H9 (cell line): ENCODE data around the gene PLXNA2. TPM values are rescaled to one million over a fixed set of nuclear protein-coding genes. Genes with fewer than 3 reads are reported as not detected.

ENCODE experiments used
- DNase-seq: peaks from one replicate; pipeline ENCODE4 v3.0.0-alpha.2; 2017
- H2AFZ ChIP-seq: one replicate; pipeline ENCODE4 v1.6.1; 2013; ENCODE audit warnings: mild to moderate bottlenecking, low read length, control low read depth, moderate library complexity
- H2AK5ac ChIP-seq: 2 replicates; pipeline ENCODE4 v1.6.1; 2013; ENCODE audit warnings: low read length, control low read depth, mixed read lengths; ENCODE audit not compliant: insufficient read length
- H2BK120ac ChIP-seq: one replicate; pipeline ENCODE4 v1.6.1; 2013; ENCODE audit warnings: low read depth, mild to moderate bottlenecking, low read length, control low read depth, inconsistent platforms; ENCODE audit not compliant: poor library complexity, severe bottlenecking
- H2BK12ac ChIP-seq: 2 replicates; pipeline ENCODE4 v1.6.1; 2013; ENCODE audit warnings: low read length, control low read depth, mixed read lengths, low read depth; ENCODE audit not compliant: insufficient read length
- H2BK15ac ChIP-seq: 2 replicates; pipeline ENCODE4 v1.6.1; 2013; ENCODE audit warnings: low read depth, low read length, control low read depth
- H2BK20ac ChIP-seq: one replicate; pipeline ENCODE4 v1.6.1; 2013; ENCODE audit warnings: low read depth, mild to moderate bottlenecking, low read length, control low read depth, inconsistent platforms; ENCODE audit not compliant: poor library complexity, severe bottlenecking
- H2BK5ac ChIP-seq: 2 replicates; pipeline ENCODE4 v1.6.1; 2013; ENCODE audit warnings: low read length, control low read depth, mixed read lengths; ENCODE audit not compliant: insufficient read length
- H3K14ac ChIP-seq: 2 replicates; pipeline ENCODE4 v1.6.1; 2013; ENCODE audit warnings: low read length, control low read depth; ENCODE audit not compliant: insufficient read depth
- H3K18ac ChIP-seq: 2 replicates; pipeline ENCODE4 v1.6.1; 2013; ENCODE audit warnings: low read depth, mild to moderate bottlenecking, mixed read lengths, low read length, control low read depth; ENCODE audit not compliant: insufficient read length
- H3K23ac ChIP-seq: 2 replicates; pipeline ENCODE4 v1.6.1; 2013; ENCODE audit warnings: low read length, control low read depth, mixed read lengths, low read depth; ENCODE audit not compliant: insufficient read length
- H3K23me2 ChIP-seq: 2 replicates; pipeline ENCODE4 v1.6.1; 2013; ENCODE audit warnings: low read depth, mild to moderate bottlenecking, mixed read lengths, low read length, control low read depth; ENCODE audit not compliant: insufficient read length, poor library complexity, severe bottlenecking
- H3K27ac ChIP-seq: 2 replicates; pipeline ENCODE4 v1.5.1; 2013; ENCODE audit warnings: low read length, control low read depth, mixed read lengths, low read depth; ENCODE audit not compliant: insufficient read length
- H3K27me3 ChIP-seq: 2 replicates; pipeline ENCODE4 v1.6.1; 2013; ENCODE audit warnings: low read length, control low read depth, inconsistent platforms; ENCODE audit not compliant: insufficient read depth
- H3K4ac ChIP-seq: 2 replicates; pipeline ENCODE4 v1.6.1; 2013; ENCODE audit warnings: low read depth, mild to moderate bottlenecking, control low read depth, inconsistent platforms, low read length, moderate library complexity
- H3K4me1 ChIP-seq: 2 replicates; pipeline ENCODE4 v1.6.1; 2013; ENCODE audit warnings: low read length, control low read depth, inconsistent platforms; ENCODE audit not compliant: insufficient read depth
- H3K4me2 ChIP-seq: 2 replicates; pipeline ENCODE4 v1.6.1; 2013; ENCODE audit warnings: low read length, control low read depth, mixed read lengths; ENCODE audit not compliant: insufficient read length, insufficient read depth
- H3K56ac ChIP-seq: 2 replicates; pipeline ENCODE4 v1.6.1; 2013; ENCODE audit warnings: low read depth, mild to moderate bottlenecking, mixed read lengths, low read length, control low read depth; ENCODE audit not compliant: insufficient read length
- H3K79me1 ChIP-seq: 2 replicates; pipeline ENCODE4 v1.6.1; 2013; ENCODE audit warnings: low read depth, mild to moderate bottlenecking, moderate library complexity, low read length, control low read depth, inconsistent platforms; ENCODE audit not compliant: insufficient read depth, poor library complexity, severe bottlenecking
- H3K79me2 ChIP-seq: 2 replicates; pipeline ENCODE4 v1.6.1; 2013; ENCODE audit warnings: low read length, control low read depth, inconsistent platforms; ENCODE audit not compliant: insufficient read depth
- H3K9ac ChIP-seq: 2 replicates; pipeline ENCODE4 v1.6.1; 2013; ENCODE audit warnings: low read length, control low read depth, mixed read lengths; ENCODE audit not compliant: insufficient read length; ENCODE audit errors: extremely low read depth
- H3K9me3 ChIP-seq: one replicate; pipeline ENCODE4 v1.6.1; 2013; ENCODE audit warnings: low read depth, low read length, inconsistent platforms; ENCODE audit not compliant: control insufficient read depth
- H3T11ph ChIP-seq: one replicate; pipeline ENCODE4 v1.6.1; 2013; ENCODE audit warnings: mild to moderate bottlenecking, low read length, control low read depth, inconsistent platforms
- H4K20me1 ChIP-seq: one replicate; pipeline ENCODE4 v1.6.1; 2013; ENCODE audit not compliant: control insufficient read depth, insufficient read length, insufficient read depth
- H4K5ac ChIP-seq: 2 replicates; pipeline ENCODE4 v1.6.1; 2013; ENCODE audit warnings: low read depth, mild to moderate bottlenecking, mixed read lengths, low read length, control low read depth; ENCODE audit not compliant: insufficient read length
- H4K8ac ChIP-seq: replicated peaks from 2 replicates; pipeline ENCODE4 v1.6.1; 2013; ENCODE audit warnings: low read length, control low read depth, mixed read lengths, low read depth; ENCODE audit not compliant: insufficient read length
- H4K91ac ChIP-seq: 2 replicates; pipeline ENCODE4 v1.6.1; 2013; ENCODE audit warnings: low read depth, mild to moderate bottlenecking, moderate library complexity, mixed read lengths, low read length, control low read depth; ENCODE audit not compliant: insufficient read length
- H3K27ac Mint-ChIP-seq, 3 experiments: 2 replicates in 2 of 3; 3 replicates in 1 of 3; pipeline ENCODE4 v1.8.0; 2020 to 2021; ENCODE audit warnings: mixed read lengths in 3 of 3, mild to moderate bottlenecking in 1 of 3, moderate library complexity in 1 of 3
- H3K27me3 Mint-ChIP-seq: 2 replicates; pipeline ENCODE4 v1.8.0; 2021; ENCODE audit warnings: low read depth, mild to moderate bottlenecking, moderate library complexity, mixed read lengths
- H3K36me3 Mint-ChIP-seq, 3 experiments: 2 replicates in 2 of 3; 3 replicates in 1 of 3; pipeline ENCODE4 v1.8.0; 2020 to 2021; ENCODE audit warnings: low read depth in 3 of 3, mixed read lengths in 3 of 3; ENCODE audit not compliant: insufficient read depth in 1 of 3
- H3K4me1 Mint-ChIP-seq, 2 experiments: 2 replicates each; pipeline ENCODE4 v1.8.0; 2020; ENCODE audit warnings: mixed read lengths in 2 of 2
- H3K4me3 Mint-ChIP-seq, 2 experiments: 2 replicates in 1 of 2; 3 replicates in 1 of 2; pipeline ENCODE4 v1.8.0; 2020 to 2021; ENCODE audit warnings: mild to moderate bottlenecking in 2 of 2, mixed read lengths in 2 of 2, moderate library complexity in 1 of 2
- H3K9me3 Mint-ChIP-seq, 2 experiments: 2 replicates in 1 of 2; 3 replicates in 1 of 2; pipeline ENCODE4 v1.8.0; 2020; ENCODE audit warnings: mild to moderate bottlenecking in 2 of 2, mixed read lengths in 2 of 2, moderate library complexity in 1 of 2
- CTCF ChIP-seq: fragments of 200-600 bp; sonication (generic); conservative IDR thresholded peaks from 3 replicates; pipeline ENCODE4 v1.8.0; 2021; ENCODE audit warnings: antibody characterized with exemption, mild to moderate bottlenecking
- WGBS: extraction: QIAGEN DNeasy Blood & Tissue Kit; methylation state at CpG from one replicate; pipeline ENCODE4 v1.1.7; 2013; ENCODE audit warnings: missing lambda C conversion rate, low lambda C conversion rate, mixed read lengths; ENCODE audit not compliant: insufficient read length; ENCODE audit errors: extremely low coverage; 5-methylcytosine and 5-hydroxymethylcytosine counted together
- total RNA-seq: library from RNA; stranded (reverse); gene quantifications from 2 replicates; pipeline ENCODE4 v1.2.1, GENCODE V29; 2021

PLXNA2 gene
- total RNA-seq, 1 experiment from 2014 or later = 0.57 TPM

GRCh38 chr1:208042868-208043267 is 201.3 kb downstream of the PLXNA2 start:
- Mint-ChIP-seq H3K27ac (no peak overlapping the region; a peak in 1 of 7 replicates), H3K4me3 (no peak overlapping the region), H3K4me1 (peaks cover 8 to 28% of the 10 kb centered on the region in 2 experiments; a peak in 3 of 4 replicates), H3K36me3 (no peaks in the 10 kb centered on the region), H3K9me3 (no peaks in the 10 kb centered on the region), H3K27me3 (peaks cover 2% of the 10 kb centered on the region)
- Histone ChIP-seq H3K18ac (no peak overlapping the region), H4K5ac (no peak overlapping the region), H3K14ac (no peak overlapping the region), H3K4me1 (no peaks in the 10 kb centered on the region), H3K27ac (no peak overlapping the region), H3K9ac (no peak overlapping the region), H2BK20ac (no peak overlapping the region), H2AK5ac (no peak overlapping the region), H4K20me1 (no peaks in the 10 kb centered on the region), H3T11ph (no peak overlapping the region), H2AFZ (no peak overlapping the region), H3K23ac (no peak overlapping the region), H3K9me3 (no peaks in the 10 kb centered on the region), H3K56ac (no peak overlapping the region), H3K27me3 (no peaks in the 10 kb centered on the region), H2BK15ac (no peak overlapping the region), H2BK12ac (no peak overlapping the region), H3K4me2 (no peak overlapping the region), H2BK5ac (no peak overlapping the region), H2BK120ac (no peak overlapping the region), H3K79me2 (no peaks in the 10 kb centered on the region), H3K23me2 (no peaks in the 10 kb centered on the region), H3K79me1 (no peaks in the 10 kb centered on the region), H4K8ac (no peak overlapping the region), H4K91ac (no peak overlapping the region), H3K4ac (no peak overlapping the region)
- no CpG with 5 or more reads among the region's 13 CpGs for WGBS
- no peak for TF ChIP-seq CTCF
- no peak for DNase-seq
